Stimulated activated CD4-positive, alpha-beta T cell treated with anti-CD3 and anti-CD28 coated beads, Interleukin-15, amount 100 ng/mL, for 24 hours (primary cell): ENCODE data around the gene MSH5.
"Not testable (repeated sequence)": the region's sequence is repeated elsewhere in the genome, so short reads cannot be mapped to it uniquely, and the experiment has no call there.

Experiments used
- DNase-seq: peaks from one replicate; pipeline ENCODE4 v3.0.0-alpha.2; 2020

Gene MSH5

DNA sequence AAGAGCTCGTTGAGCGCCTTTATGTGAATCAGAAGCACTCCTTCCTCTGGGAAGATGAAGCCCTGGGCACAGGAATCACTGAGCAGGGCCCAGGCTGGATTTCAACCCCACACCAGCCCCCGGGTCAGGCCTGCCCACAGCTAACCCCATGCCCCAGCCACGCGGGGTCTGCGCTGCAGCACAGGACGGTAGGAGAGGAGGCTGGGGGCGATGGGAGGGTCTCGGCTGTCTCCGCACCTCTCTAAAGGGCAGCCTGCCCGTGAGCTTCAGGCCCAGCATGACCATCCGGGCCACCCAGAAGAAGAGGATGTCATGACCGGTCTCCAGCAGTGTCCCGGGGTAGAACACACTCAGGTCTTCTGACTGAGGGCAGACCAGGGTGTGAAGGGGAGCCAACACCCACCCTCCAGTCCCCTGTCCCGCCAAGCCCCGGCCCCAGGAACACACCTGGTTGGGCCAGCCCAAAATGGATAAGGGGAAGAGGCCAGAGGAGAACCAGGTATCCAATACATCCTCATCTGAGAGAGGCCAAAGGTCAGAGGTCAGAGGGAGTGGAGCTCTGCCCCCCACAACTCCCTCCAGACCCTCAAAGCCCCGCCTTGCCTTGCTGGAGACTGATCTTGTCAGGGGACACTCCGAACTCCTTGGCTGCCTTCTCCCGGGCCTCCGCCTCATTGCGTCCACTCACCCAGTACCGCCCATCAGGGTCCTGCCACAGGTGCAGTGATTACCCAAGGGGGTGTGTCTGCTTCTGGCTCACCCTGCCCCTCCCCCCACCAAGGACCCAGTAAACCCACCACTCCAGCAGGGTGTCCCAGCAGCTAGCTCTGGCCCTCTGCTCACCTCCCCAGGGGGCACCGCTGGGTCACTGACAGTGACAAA is 41.7 kb downstream of the MSH5 start:
- DNase-seq = no peak

DNA sequence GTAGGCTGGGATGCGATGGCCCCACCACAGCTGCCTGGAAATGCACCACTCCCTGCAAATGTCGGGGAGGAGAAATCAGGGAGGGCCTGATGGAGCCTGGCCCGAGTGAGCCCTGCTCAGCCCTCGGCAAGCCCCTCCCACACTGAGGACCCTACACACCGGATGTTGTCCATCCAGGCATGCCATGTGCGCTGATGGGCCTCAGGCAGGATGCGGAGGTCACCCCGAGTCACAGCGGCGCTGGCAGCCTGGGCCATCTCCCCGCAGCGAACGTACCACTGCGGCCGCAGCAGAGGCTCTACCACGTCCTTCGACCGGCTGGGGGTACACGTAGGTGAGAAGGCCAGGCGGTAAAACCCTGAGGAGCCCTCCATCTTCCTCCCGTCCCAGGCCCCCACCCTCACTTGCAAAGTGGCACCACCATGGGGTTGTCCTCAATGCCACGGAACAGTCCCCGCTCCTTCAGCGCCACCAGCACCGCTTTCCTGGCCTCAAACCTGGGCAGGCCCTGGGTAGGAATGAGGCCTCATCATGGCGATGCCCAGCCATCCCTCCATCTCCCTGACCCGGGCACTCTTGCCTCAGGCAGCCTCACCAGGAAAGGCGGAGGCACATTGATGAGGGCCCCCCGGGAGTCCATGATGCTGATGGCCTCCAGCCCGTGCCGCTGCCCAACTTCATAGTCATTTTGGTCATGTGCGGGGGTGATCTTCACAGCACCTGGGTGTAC is 42.5 kb downstream of the MSH5 start:
- no peak for DNase-seq

DNA sequence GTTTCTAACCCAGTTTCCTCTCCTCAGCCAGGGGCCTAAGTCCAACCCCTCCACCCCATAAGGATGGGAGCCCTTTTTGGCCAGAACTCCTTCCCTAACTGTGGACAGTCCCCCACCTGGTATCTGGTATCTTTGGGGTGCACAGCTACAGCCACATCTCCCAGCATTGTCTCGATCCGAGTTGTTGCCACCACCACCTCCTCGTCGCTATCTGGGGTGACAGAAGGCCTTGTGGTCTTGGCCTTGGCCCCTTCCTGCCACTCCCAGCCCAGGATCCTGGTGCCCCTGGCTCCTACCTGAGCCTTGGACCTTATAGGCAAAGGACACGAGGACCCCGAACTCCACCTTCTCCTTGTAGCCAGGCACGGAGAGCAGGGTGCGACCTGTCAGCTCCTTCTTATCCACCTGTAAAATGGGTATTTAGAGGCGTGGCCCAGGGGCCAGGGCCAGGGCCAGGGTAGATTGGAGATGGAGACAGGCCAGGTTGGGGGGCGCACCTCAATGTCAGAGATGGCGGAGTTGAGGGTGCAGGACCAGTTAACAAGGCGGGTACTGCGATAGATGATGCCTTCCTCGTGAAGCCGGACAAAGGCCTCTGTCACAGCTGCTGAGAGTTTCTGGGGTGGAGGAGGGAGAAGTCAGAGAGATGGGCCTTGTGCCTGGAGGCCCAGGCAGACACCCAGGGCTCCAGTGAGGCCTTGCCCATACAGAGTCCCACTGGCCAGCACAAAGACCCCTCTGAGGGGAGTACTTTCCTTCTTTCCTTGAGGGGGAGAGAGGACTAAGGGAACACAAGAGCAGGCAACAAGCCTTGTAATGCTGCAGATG is 44.5 kb downstream of the MSH5 start:
- no peak for DNase-seq

DNA sequence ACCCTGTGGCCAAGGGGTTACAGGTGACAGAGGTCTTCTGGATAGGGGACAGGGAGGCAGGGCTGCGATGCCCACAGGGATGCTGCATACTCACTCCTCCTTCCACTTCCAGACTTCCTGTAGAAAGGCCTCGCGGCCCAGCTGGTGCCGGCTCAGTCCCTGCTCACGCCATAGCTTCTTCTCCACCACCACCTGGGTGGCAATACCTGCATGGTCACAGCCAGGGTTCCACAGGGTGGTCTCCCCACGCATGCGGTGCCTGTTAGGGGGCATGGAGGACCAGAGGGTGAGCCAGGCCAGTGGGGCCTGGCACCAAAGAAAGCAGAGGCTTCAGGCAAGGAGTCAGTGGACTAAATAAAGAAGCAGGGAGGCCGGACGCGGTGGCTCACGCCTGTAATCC is 45.7 kb downstream of the MSH5 start:
- DNase-seq = no peak

DNA sequence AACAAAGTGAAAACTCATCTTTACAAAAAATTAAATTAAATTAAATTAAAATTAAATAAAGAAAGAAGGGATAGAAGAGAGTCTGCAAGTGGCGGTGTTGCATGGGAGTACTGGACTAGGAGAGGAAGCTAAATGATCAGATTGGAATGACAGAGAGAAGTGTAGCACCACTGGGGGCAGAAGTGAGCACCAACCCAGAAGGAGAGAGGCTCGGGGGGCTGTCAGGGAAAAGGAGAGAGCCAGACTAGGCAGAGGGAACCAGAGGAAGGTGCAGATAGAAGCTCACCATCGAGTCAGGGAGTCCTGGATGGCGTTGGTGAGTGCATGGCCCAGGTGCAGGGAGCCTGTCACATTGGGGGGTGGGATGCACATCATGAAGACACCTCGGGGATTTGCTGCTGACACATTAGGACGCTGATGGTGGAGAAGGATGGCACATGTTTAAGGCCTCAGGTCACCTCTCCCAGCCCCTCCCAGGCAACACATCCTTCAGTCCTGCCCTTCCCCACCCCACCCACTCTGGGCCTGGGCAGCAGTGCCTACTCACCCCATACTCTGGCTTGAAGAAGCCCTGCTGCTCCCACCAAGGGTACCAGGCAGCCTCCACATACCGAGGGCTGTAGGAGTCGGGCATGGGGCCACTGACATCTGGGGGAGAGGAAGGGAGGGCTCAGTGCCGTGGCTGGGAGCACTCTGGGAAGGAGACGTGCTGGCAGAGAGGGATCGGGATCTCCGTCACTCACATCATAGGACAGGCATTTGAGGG is 51.7 kb downstream of the MSH5 start:
- peak; percentile 59 for DNase-seq

DNA sequence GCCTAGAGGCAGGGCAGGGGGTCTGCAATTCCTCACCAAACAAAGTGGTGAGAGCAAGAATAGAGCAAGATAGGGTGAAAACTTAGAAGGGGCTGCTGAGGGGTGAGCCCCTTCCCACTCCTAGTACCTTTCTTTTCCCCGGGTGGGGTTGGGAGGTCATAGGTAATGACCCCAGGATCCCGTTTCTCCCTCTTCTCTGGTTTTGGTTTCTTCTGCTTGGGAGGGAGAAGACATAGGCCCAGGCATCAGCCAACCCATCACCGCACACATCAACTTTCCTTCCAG is 52.2 kb downstream of the MSH5 start:
- no peak for DNase-seq

DNA sequence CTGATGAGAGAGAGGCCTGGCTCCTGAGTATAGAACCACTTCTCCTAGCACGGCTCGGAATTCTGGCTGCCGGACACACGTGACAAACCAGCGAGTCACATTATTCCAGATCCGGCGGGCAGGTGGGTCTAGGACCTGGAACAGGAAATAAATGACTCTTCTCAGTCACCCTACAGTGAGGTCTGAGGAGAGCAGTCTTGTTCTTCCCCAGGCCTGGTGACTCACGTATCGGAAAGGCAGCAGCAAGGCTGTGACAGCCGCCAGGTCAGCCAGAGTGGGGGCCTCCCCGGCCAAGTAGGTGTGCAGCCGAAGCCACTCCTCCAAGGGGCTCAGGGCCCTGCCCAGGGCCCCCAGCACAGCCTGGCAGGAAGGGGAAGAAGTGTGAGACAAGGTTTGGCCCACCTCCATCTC is 53.0 kb downstream of the MSH5 start:
- DNase-seq = peak; percentile 34

DNA sequence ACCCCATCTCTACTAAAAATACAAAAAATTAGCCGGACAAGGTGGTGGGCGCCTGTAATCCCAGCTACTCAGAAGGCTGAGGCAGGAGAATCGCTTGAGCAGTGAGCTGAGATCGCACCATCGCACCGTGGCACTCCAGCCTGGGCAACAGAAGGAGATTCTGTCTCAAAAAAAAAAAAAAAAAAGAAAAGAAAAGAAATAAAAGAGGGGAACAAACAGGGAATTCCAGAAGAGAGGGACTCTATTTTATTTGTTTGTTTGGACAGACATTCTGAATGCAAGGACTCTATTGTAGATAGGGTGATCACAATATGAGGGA is 54.1 kb downstream of the MSH5 start:
- DNase-seq = not testable (repeated sequence)

DNA sequence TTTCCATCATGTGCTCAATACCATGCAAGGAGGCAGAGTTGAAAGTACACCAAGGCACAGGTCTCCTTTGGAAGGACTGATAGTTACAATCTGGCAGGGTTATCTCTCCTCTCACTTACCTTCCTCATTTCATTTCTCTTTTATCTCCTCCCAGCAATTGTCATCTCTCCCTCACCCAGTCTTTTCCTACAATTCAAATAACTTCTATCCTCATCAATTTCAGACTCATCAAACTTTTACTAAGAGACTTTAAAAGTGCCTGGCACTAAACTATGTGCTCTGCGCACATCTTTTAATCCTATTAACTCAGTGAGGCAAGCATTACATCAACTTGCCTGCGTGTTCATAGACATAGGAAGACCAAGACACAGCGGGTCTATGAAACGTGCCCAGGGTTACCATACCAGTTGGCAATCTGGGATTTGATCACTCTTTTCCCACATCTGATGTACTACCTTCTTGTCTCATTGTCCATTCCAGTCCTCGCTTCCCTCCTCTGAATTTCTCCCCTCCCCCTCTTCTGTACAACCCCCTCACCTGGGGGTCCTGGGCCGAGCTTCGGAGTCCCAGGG is 54.6 kb downstream of the MSH5 start:
- DNase-seq = no peak

DNA sequence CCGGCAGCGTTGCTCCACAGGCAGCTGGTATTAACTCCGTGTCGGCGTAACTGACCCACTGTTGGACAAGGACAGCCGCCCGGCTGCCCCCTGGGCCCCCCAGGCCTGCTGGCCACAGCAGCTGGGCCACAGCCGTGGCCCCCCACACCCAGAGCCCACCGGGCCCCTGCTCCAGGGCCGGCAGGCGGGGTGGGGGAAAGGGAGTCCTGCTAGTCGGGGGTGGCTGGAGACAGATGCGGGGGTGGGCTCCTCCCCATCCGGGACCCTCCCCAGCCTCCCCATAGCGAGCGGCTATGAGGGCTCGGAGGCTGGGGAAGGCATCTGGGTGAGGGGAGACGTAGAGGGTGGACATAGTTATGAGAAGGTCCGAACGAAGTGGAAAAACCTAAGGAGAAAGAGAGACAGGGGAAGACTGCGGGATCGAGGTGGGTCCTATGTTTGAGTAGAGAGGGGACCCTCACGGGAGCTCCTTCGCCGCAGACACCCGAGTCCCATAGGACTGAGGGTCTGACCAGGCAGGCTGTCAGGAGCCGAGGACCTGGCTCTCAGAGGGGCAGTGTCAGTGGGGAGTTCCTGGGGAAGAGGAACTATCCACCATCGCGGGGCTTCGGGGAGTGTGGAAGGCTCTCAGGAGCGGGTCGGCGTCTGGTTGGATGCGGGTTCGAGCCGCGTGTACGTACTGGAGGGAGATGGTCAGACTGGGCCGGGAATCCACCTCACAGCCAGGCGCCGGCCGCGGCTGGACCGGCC is 55.2 kb downstream of the MSH5 start:
- DNase-seq = peak; percentile 28

DNA sequence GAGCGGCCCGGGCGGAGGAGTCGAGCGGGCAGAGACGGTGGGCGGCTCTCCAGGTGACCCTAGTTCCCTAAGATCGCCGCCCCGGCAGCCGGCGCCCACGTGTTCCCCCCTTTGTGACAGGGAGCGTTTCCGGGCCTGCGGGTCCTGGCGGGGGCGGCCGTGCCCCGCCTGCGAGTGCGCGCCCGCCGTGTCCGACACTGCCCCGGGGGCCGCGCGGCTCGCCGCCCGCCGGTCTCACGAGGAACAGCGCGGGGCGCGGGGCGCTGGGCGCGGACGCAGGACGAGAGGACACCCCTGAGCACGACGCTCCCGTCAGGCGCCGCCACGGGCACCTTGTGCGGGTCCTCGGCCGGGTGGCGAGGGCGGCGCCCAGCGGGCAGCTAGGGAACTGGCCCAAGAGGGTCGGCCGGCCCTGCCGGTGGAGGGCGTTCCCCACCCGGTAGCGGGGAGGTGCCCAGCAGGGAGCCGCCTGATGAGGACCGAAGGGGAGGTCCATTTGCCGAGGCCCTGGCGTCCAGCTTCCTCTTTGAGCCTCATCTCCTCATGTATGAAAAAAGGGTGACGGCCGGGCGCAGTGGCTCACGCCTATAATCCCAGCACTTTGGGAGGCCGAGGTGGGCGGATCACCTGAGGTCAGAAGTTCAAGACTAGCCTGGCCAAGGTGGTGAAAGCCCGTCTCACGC is 56.0 kb downstream of the MSH5 start, which contains the start of gene VARS1:
Gene VARS1 (minus strand): TSS at position 137 of the 683 bp plus-strand sequence. CDS start 535 bp downstream, outside the sequence.
- peak; percentile 91 for DNase-seq

DNA sequence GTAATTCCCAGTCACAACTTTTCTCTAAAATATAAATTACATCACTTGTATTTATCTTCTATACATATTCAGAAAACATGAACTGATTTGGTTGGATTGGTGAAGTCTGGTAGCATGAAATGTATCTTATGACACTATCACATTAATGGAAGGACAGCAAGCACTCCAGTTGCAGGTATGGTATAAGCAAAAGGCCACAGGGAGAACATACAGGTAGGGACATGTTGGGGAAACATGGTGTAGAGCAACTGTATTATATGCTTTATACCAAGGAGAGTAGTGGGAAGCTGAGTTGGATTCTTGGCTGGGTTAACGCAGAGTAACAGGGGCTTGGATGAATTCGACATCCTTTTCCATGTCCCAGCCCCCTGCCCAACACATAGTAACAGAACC is 57.2 kb downstream of the MSH5 start:
- DNase-seq = no peak

DNA sequence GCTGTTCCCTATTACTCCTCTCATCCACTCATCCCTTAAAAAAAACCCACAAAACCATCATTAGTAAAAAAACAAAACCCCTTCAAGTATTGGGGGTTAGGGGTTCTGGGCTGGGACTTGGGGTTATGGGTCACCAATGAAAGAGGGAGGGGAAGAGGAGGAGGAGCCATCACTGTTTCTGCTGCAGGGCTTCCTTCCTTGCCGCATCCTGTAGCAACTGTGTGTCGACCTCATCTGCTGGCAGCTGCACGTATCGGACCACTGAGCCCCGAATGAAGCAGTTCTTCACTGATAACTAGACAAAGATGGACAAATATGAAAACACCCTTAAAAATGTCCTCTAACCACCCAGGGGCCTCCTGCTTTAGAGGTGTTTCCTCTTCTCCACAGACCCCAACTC is 57.8 kb downstream of the MSH5 start:
- peak; percentile 32 for DNase-seq

DNA sequence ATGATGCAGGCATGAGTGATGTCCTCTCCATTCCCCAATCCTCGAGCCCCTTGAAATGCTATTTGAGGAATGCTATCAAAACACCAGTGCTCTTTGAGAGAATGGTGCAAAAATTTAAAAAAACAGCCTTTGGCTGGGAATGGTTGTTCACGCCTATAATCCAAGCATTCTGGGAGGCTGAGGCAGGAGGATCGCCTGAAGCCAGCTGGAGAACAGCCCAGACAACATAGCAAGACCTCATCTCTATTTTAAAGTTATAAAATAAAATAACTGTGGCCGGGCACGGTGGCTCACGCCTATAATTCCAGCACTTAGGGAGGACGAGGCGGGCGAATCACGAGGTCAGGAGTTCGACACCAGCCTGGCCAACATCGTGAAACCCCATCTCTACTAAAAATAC is 60.0 kb downstream of the MSH5 start:
- DNase-seq = no peak

DNA sequence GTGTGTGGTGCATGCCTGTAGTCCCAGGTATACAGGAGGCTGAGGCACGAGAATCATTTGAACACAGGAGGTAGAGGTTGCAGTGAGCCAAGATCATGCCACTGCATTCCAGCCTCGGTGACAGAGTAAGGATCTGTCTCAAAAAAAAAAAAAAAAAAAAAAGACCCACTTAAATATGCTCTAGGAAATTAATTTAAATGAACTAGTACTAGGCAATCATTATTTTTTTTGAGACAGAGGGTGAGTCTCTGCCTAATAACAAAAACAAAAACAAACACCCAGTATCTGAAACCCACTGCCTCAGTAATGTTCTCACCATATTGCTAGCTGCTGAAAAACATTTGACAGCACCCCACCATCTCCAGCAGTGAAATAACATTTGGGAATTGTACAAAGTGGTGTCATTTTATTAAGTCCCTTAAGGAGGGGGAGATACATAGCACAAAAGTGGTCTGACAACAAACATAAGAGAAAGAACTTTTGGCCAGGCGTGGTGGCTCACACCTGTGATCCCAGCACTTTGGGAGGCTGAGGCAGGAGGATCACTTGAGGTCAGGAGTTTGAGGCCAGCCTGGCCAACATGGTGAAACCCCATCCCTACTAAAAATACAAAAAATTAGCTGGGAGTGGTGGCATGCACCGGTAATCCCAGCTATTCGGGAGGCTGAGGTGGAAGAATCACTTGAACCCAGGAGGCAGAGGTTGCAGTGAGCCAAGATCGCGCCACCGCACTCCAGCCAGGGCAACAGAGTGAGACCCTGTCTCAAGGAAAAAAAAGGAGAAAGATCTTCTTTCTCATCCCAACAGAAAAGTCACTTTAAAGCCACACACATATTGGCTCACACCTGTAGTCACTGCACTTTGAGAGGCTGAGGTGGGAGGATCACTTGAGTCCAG is 61.5 kb downstream of the MSH5 start:
- DNase-seq = not testable (repeated sequence)

DNA sequence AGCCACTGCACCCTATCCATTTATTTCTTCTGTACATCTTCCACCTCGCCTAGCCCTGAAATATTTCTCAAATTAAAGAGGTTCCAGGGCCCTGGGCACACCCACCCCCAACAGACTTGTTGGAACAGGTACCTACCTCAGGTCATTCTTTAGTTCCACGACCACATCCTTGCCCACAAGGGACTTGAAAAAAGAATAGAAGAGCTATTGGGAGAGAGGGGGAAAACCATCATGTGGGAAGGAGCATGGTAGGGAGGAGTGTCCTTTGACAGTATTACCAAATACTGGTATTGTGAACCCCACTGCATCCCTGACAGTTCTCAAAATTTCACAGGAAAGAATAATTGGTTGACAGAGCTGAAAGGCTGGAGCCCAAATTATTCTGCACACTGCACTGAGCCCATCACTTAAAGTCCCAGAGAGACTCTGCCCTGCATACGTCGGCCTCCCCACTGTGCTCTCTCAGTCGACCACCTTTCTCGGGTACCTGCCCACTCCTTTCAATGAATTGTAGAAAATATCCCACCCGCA is 66.2 kb downstream of the MSH5 start:
- DNase-seq = no peak

DNA sequence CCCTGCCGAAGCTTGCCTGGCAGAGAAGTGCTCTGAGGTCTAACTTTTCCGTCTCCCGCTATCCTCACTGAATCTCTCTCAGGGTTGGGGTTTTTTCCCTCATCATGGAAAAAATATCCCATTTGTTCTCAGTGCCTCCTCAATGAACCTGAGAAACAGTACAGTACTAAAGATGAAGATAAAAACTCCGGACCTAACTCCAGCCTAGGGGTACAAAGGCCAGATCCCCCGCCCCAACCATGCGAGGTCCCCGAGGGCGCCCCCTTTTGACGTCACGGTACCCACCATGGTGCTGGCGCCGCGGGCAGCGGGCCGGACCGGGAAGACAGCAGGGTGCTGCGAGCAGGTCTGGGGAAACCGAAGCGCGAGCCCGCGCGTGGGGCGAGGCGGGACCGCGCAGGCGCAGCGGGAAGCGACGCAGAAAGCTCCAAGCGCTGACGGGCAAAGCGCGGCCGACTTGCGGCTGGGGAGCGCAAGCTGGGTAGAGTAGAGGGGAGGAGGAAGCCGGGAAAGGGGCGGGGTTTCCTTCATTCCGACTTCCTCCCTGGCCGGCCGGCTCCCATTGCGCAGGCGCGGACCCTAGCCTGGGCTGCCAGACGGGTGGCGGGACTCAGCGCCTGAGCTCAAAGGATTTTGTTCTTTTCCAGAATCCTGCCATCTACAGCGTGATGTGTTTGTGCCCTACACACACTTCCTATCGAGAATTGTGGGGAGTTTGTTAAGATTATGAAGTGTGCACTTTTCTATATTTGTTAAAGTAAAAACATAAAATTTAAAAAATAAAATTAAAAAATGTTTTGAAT is 66.9 kb downstream of the MSH5 start, which contains the start of gene LSM2:
Gene LSM2 (minus strand): TSS at position 497 of the 803 bp plus-strand sequence. CDS start 209 bp downstream, at position 288.
- DNase-seq = peak; percentile 98

DNA sequence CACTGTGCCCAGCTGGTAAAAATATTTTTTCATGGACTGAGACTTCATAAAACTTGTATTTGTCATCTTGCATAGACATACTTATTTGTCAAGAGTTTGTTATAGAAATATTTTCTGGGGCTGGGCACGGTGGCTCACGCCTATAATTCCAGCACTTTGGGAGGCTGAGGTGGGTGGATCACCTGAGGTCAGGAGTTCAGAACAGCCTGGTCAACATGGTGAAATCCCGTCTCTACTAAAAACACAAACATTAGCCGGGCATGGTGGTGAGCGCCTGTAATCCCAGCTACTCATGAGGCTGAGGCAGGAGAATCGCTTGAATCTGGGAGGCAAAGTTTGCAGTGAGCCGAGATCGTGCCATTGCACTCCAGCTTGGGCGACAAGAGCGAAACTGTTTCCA is 68.8 kb downstream of the MSH5 start:
- DNase-seq = not testable (repeated sequence)

DNA sequence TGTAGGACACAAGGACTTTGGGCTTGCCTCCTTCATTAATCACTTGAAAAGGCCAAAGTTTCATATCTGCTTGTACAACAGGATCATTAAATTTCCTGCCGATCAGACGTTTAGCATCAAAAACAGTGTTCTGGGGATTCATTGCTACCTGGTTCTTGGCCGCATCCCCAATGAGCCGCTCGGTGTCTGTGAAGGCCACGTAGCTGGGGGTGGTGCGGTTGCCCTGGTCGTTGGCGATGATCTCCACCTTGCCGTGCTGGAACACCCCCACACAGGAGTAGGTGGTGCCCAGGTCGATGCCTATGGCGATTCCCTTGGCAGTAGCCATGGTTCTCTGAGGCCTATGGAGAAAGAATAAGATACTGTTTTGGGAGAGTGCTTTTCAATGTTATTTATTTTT is 71.8 kb downstream of the MSH5 start:
- no peak for DNase-seq
